ENCODE data around the gene TXNRD3. TPM values are rescaled to one million over a fixed set of nuclear protein-coding genes. Genes with fewer than 3 reads are reported as not detected.
"Not testable (repeated sequence)": the region's sequence is repeated elsewhere in the genome, so short reads cannot be mapped to it uniquely, and the experiment has no call there.

TXNRD3 gene
- total and polyA plus RNA-seq, 5 experiments from 2014 or later, result 3.2 to 6.7 (median 6.2) TPM

- peaks cover 0 to 3% (median 0%) of the 10 kb centered on the region in 5 donors for H3K27me3 Mint-ChIP-seq
- ATAC-seq (no peak), DNase-seq (no peak)
- H3K9me3 Mint-ChIP-seq, result peaks cover 0 to 9% (median 0%) of the 10 kb centered on the region in 9 donors
- POLR2A ChIA-PET, result no interaction called here
- no peak overlapping the region for H3K27ac Mint-ChIP-seq
- peaks cover 47 to 54% (median 50%) of the 10 kb centered on the region in 3 donors for H3K36me3 Mint-ChIP-seq
- no peak overlapping the region for H3K4me3 Mint-ChIP-seq
- H3K4me1 Mint-ChIP-seq, result peaks cover 0 to 10% (median under 1%) of the 10 kb centered on the region in 4 donors
Measured at GRCh38 chr3:126604691-126605090, 50.2 kb downstream of the TXNRD3 start.

- Mint-ChIP-seq H3K27ac (no peak overlapping the region), H3K4me3 (no peak overlapping the region), H3K4me1 (no peaks in the 10 kb centered on the region), H3K9me3 (peaks cover 0 to 23% (median 10%) of the 10 kb centered on the region in 9 donors), H3K36me3 (peaks cover 0 to 37% (median 34%) of the 10 kb centered on the region in 3 donors), H3K27me3 (peaks cover 0 to 5% (median 0%) of the 10 kb centered on the region in 5 donors)
- DNase-seq, result no peak
- POLR2A ChIA-PET, result no interaction called here
- ATAC-seq, result no peak
Measured at GRCh38 chr3:126599101-126599500, 55.8 kb downstream of the TXNRD3 start.

GRCh38 chr3:126595479-126595878, 59.4 kb downstream of the TXNRD3 start:
- POLR2A ChIA-PET, H3K4me1 Mint-ChIP-seq, H3K27ac Mint-ChIP-seq, DNase-seq, H3K27me3 Mint-ChIP-seq, H3K4me3 Mint-ChIP-seq, ATAC-seq: not testable (repeated sequence)
- H3K9me3 Mint-ChIP-seq, result peaks cover 0 to 53% (median 23%) of the 10 kb centered on the region in 9 donors
- peaks cover 3 to 28% (median 24%) of the 10 kb centered on the region in 3 donors for H3K36me3 Mint-ChIP-seq

DNA sequence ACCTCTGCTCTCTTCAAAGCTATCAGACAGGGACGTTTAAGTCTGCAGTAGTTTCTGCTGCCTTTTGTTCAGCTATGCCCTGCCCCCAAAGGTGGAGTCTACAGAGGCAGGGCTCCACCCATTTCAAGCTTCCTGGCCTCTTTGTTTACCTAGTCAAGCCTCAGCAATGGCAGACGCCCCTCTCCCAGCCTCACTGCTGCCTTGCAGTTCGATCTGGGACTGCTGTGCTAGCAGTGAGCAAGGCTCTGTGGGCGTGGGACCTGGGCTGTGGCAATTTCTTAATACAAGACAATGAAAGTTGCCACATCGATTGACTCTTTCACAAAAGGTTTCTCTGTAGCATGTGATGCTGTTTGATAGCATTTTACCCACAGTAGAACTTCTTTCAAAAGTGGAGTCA, 63.4 kb downstream of the TXNRD3 start:
- H3K9me3 Mint-ChIP-seq, result peaks cover 10 to 86% (median 46%) of the 10 kb centered on the region in 9 donors

DNA sequence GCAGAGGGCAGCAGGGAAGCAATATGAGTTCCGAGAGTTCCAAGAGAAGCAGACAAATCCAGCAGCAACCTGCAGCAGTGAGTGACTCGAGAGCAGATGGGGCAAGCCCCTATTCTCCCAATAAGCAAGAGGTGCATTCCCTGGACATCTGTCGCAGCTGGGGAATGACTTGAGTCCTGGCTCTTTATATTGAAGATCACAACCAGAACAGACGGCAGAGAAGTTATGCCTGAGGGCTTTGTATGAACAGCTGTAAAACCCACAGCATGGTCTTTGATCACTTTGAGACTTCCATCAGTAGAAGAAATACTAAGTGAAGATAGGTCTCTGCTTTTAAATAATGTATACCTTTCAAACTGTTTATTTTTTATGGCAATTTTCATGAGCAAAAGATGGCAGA, 72.6 kb downstream of the TXNRD3 start:
- Mint-ChIP-seq H3K27me3 (peaks cover 0 to 10% (median 5%) of the 10 kb centered on the region in 5 donors), H3K4me1 (peaks cover 0 to 5% (median 0%) of the 10 kb centered on the region in 4 donors), H3K9me3 (peaks cover 0 to 34% (median 9%) of the 10 kb centered on the region in 9 donors), H3K36me3 (no peaks in the 10 kb centered on the region), H3K4me3 (no peak overlapping the region), H3K27ac (no peak overlapping the region)
- POLR2A ChIA-PET, result no interaction called here
- DNase-seq, result no peak
- ATAC-seq, result no peak

More for the DNA sequence above, 63.4 kb downstream of the TXNRD3 start:
- peaks cover 3 to 45% (median 20%) of the 10 kb centered on the region in 3 donors for H3K36me3 Mint-ChIP-seq
- ATAC-seq, H3K4me3 Mint-ChIP-seq, H3K4me1 Mint-ChIP-seq, H3K27ac Mint-ChIP-seq, DNase-seq, POLR2A ChIA-PET: not testable (repeated sequence)
- H3K27me3 Mint-ChIP-seq, result peaks cover 0 to 12% (median 4%) of the 10 kb centered on the region in 5 donors

GRCh38 chr3:126581569-126581968, 73.4 kb downstream of the TXNRD3 start:
- Mint-ChIP-seq H3K9me3 (peaks cover 0 to 27% (median 6%) of the 10 kb centered on the region in 9 donors), H3K36me3 (no peaks in the 10 kb centered on the region), H3K27me3 (peaks cover 0 to 10% (median 5%) of the 10 kb centered on the region in 5 donors), H3K27ac (no peak overlapping the region), H3K4me1 (peaks cover 0 to 5% (median 0%) of the 10 kb centered on the region in 4 donors), H3K4me3 (no peak overlapping the region)
- POLR2A ChIA-PET, result no interaction called here
- ATAC-seq (no peak), DNase-seq (no peak)

GRCh38 chr3:126580746-126581145, 74.2 kb downstream of the TXNRD3 start:
- Mint-ChIP-seq H3K4me3 (no peak overlapping the region), H3K9me3 (peaks cover 0 to 23% (median 6%) of the 10 kb centered on the region in 9 donors), H3K4me1 (peaks cover 0 to 5% (median 0%) of the 10 kb centered on the region in 4 donors), H3K27me3 (peaks cover 0 to 10% (median 5%) of the 10 kb centered on the region in 5 donors), H3K36me3 (no peaks in the 10 kb centered on the region), H3K27ac (no peak overlapping the region)
- ATAC-seq, result no peak
- no peak for DNase-seq
- POLR2A ChIA-PET, result no interaction called here

DNA sequence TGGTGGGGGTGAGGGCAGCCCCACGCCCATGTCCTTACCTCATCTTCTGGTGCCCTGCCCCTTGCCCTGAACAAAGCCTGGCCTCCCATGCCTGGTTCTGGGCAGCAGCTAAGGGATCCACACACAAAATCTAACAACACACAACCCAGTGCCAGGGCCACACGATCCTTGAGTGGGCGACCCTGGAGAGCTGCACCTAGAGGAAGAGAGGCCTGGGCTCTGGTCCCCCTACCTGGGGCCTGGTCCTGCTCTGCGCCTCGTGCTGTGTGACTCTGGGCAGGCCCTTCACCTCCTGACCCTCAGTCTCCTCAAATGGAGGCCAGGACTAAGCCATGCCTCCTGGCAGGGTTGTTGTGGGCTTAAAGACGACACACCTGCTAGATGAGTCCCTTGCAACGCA, 76.2 kb downstream of the TXNRD3 start:
- ATAC-seq (no peak), DNase-seq (no peak)
- POLR2A ChIA-PET, result no interaction called here
- no peak overlapping the region for H3K27ac Mint-ChIP-seq
- peaks cover 0 to 7% (median 0%) of the 10 kb centered on the region in 9 donors for H3K9me3 Mint-ChIP-seq
- H3K4me1 Mint-ChIP-seq, result peaks cover 0 to 5% (median 0%) of the 10 kb centered on the region in 4 donors
- H3K27me3 Mint-ChIP-seq, result peaks cover 0 to 10% (median 5%) of the 10 kb centered on the region in 5 donors
- H3K36me3 Mint-ChIP-seq, result no peaks in the 10 kb centered on the region
- no peak overlapping the region for H3K4me3 Mint-ChIP-seq

DNA sequence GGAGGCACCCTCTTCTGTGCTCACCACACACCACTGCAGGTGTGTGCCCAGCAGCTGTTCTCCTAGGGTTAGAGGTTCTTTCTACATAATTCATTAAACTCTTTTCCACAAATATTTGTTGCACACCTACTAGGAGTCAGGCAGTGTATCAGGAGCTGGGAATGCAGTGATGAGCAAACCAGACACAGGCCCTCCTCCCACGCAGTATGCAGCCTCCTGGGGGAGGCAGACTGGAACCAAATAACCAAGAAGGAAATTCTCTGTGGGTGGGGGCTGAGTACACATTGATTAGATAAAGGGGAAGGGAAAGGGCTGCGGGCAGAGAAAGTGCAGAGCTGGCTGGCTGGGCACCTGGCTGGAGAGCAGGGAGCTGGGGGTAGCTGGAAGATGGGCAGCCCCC, 77.7 kb downstream of the TXNRD3 start:
- no peak overlapping the region for H3K27ac Mint-ChIP-seq

DNA sequence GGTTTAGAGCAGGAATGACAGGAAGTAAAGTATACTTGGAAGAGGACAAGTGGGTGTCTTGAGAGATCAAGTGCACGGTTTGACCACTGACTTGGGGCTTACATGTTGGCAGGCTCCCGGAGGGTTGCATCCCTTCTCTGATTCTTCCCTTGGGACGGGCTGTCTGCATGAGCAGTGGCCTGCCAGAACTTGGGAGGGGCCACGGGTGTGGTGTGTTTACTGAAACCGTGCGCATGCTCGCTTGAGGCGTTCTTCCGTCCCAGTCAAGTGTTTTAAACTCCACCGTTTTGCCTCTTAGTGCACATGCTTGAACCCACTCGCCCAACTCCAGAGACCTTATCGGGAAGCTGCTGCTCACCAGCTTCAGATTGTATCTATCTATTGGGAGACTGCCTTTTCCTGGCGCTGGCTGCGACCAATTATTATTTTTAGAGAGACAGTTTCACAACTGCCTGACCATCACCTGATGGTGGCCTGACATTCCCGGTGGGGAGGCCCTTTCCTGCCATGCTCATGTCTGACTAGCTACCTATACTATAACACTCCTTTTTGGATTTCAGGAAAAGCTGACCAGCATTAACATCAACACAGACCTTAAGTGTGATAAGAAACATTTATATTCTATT, 81.3 kb downstream of the TXNRD3 start:
- no peak for DNase-seq
- no peaks in the 10 kb centered on the region for H3K36me3 Mint-ChIP-seq
- no peaks in the 10 kb centered on the region for H3K9me3 Mint-ChIP-seq
- H3K4me3 Mint-ChIP-seq, result no peak overlapping the region
- peaks cover 0 to 5% (median 3%) of the 10 kb centered on the region in 5 donors for H3K27me3 Mint-ChIP-seq
- no peaks in the 10 kb centered on the region for H3K4me1 Mint-ChIP-seq
- POLR2A ChIA-PET, result no interaction called here
- ATAC-seq, result no peak
- no peak overlapping the region for H3K27ac Mint-ChIP-seq

More for the DNA sequence above, 77.7 kb downstream of the TXNRD3 start:
- H3K4me1 Mint-ChIP-seq, result peaks cover 0 to 5% (median 0%) of the 10 kb centered on the region in 4 donors
- POLR2A ChIA-PET, result no interaction called here
- H3K9me3 Mint-ChIP-seq, result peaks cover 0 to 4% (median 0%) of the 10 kb centered on the region in 9 donors
- H3K27me3 Mint-ChIP-seq, result peaks cover 0 to 10% (median 5%) of the 10 kb centered on the region in 5 donors
- no peaks in the 10 kb centered on the region for H3K36me3 Mint-ChIP-seq
- ATAC-seq (no peak), DNase-seq (no peak)
- no peak overlapping the region for H3K4me3 Mint-ChIP-seq

DNA sequence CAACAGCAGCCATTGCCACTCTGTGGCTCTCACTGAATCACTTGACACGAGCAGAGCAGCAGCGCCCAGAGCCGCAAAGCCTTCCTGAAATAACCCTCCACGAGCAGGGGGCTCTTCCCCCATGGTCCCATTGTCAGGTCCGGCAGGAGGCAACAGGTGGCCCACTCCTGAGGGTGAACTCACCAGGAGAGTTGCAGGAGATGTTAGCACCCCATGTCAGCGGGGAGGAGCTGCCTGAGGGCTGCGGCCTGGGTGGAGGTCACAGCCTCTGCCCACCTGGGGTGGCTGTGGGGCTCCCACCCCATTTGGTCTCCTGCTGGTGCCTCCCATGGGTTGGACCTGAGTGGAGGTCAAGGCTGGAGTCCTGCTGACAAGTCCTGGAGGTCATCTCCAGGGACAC, 83.8 kb downstream of the TXNRD3 start:
- no peak for ATAC-seq
- Mint-ChIP-seq H3K27ac (peak overlapping the region in 1 of 10 donors; percentile 22), H3K27me3 (peaks cover 0 to 5% (median 3%) of the 10 kb centered on the region in 5 donors), H3K4me3 (no peak overlapping the region), H3K9me3 (no peaks in the 10 kb centered on the region), H3K36me3 (no peaks in the 10 kb centered on the region), H3K4me1 (no peaks in the 10 kb centered on the region)
- DNase-seq, result no peak
- POLR2A ChIA-PET, result no interaction called here

GRCh38 chr3:126570103-126570541, 84.8 kb downstream of the TXNRD3 start:
- Mint-ChIP-seq H3K9me3 (no peaks in the 10 kb centered on the region), H3K4me1 (no peaks in the 10 kb centered on the region), H3K36me3 (no peaks in the 10 kb centered on the region), H3K27ac (no peak overlapping the region), H3K27me3 (peaks cover 1 to 9% (median 5%) of the 10 kb centered on the region in 5 donors), H3K4me3 (no peak overlapping the region)
- ATAC-seq (no peak), DNase-seq (no peak)
- POLR2A ChIA-PET, result no interaction called here

GRCh38 chr3:126569390-126569975, 85.4 kb downstream of the TXNRD3 start:
- Mint-ChIP-seq H3K4me3 (no peak overlapping the region), H3K9me3 (peaks cover 0 to 2% (median 0%) of the 10 kb centered on the region in 9 donors), H3K27ac (no peak overlapping the region), H3K4me1 (no peaks in the 10 kb centered on the region), H3K36me3 (no peaks in the 10 kb centered on the region), H3K27me3 (peaks cover 1 to 10% (median 5%) of the 10 kb centered on the region in 5 donors)
- ATAC-seq, result no peak
- POLR2A ChIA-PET, result no interaction called here
- DNase-seq, result no peak

Measured in naive thymus-derived CD8-positive, alpha-beta T cell (primary cell).